22Rv1 (cell line): ENCODE measurements around the gene DNAJC5.

Experiments
- CTCF ChIP-seq: fragments of 450-650 bp; IDR thresholded peaks from 2 replicates; pipeline ENCODE4 v1.5.1; 2017; ENCODE audit warnings: mild to moderate bottlenecking
- ZFX ChIP-seq: fragments of 450-650 bp; IDR thresholded peaks from 2 replicates; pipeline ENCODE4 v1.6.1; 2017; ENCODE audit warnings: antibody characterized with exemption, borderline replicate concordance

- no peak for TF ChIP-seq CTCF
- TF ChIP-seq ZFX, result no peak
These were observed 55.9 kb downstream of the DNAJC5 start for GRCh38 chr20:63950701-63951397.
